Measurements from ENCODE around the gene GNG12. TPM values are rescaled to one million over a fixed set of nuclear protein-coding genes. Genes with fewer than 3 reads are reported as not detected.

GNG12 gene
- total RNA-seq, 1 donor from 2014 or later = 18.5 TPM

GRCh38 chr1:67811781-67812180, 21.5 kb downstream of the GNG12 start:
- H3K36me3 Mint-ChIP-seq (ENCODE audit: low read depth) = peaks cover 10% of the 10 kb centered on the region
- H3K4me3 Mint-ChIP-seq = no peak overlapping the region
- no peaks in the 10 kb centered on the region for H3K4me1 Mint-ChIP-seq
- no peak for TF ChIP-seq CTCF (conservative IDR thresholded peaks at IDR 0.05)
- no peak overlapping the region for H3K27ac Mint-ChIP-seq (ENCODE audit: unreplicated experiment)
- DNase-seq (ENCODE audit: low read depth, low spot score) = no peak
- peaks cover 6% of the 10 kb centered on the region for H3K9me3 Mint-ChIP-seq
- H3K27me3 Mint-ChIP-seq (ENCODE audit: low read depth) = no peaks in the 10 kb centered on the region

- Mint-ChIP-seq H3K9me3 (peaks cover 9% of the 10 kb centered on the region), H3K4me1 (no peaks in the 10 kb centered on the region), H3K27me3 (ENCODE audit: low read depth) (no peaks in the 10 kb centered on the region), H3K27ac (ENCODE audit: unreplicated experiment) (no peak overlapping the region), H3K36me3 (ENCODE audit: low read depth) (peaks cover 7% of the 10 kb centered on the region), H3K4me3 (no peak overlapping the region)
- no peak for TF ChIP-seq CTCF (conservative IDR thresholded peaks at IDR 0.05)
- DNase-seq (ENCODE audit: low read depth, low spot score) = no peak
These were observed 23.4 kb downstream of the GNG12 start for GRCh38 chr1:67809887-67810286.

- no peak overlapping the region for H3K4me3 Mint-ChIP-seq
- TF ChIP-seq CTCF (conservative IDR thresholded peaks at IDR 0.05) = no peak
- H3K36me3 Mint-ChIP-seq (ENCODE audit: low read depth) = peaks cover 7% of the 10 kb centered on the region
- DNase-seq (ENCODE audit: low read depth, low spot score) = no peak
- no peaks in the 10 kb centered on the region for H3K27me3 Mint-ChIP-seq (ENCODE audit: low read depth)
- H3K27ac Mint-ChIP-seq (ENCODE audit: unreplicated experiment) = no peak overlapping the region
- H3K9me3 Mint-ChIP-seq = peaks cover 9% of the 10 kb centered on the region
- peaks cover 10% of the 10 kb centered on the region for H3K4me1 Mint-ChIP-seq
These were observed 26.0 kb downstream of the GNG12 start for GRCh38 chr1:67807282-67807681.

- no peak for TF ChIP-seq CTCF (conservative IDR thresholded peaks at IDR 0.05)
- H3K27ac Mint-ChIP-seq (ENCODE audit: unreplicated experiment) = no peak overlapping the region
- no peak overlapping the region for H3K4me3 Mint-ChIP-seq
- no peaks in the 10 kb centered on the region for H3K27me3 Mint-ChIP-seq (ENCODE audit: low read depth)
- H3K36me3 Mint-ChIP-seq (ENCODE audit: low read depth) = peaks cover 7% of the 10 kb centered on the region
- no peak for DNase-seq (ENCODE audit: low read depth, low spot score)
- peaks cover 9% of the 10 kb centered on the region for H3K9me3 Mint-ChIP-seq
- H3K4me1 Mint-ChIP-seq = peaks cover 10% of the 10 kb centered on the region
These were observed 28.6 kb downstream of the GNG12 start for GRCh38 chr1:67804710-67805109.

GRCh38 chr1:67803380-67804279, 29.6 kb downstream of the GNG12 start:
- Mint-ChIP-seq H3K4me3 (no peak overlapping the region), H3K9me3 (peaks cover 6% of the 10 kb centered on the region), H3K27ac (ENCODE audit: unreplicated experiment) (no peak overlapping the region)

More at GRCh38 chr1:67803380-67804279, 29.6 kb downstream of the GNG12 start:
- no peak for DNase-seq (ENCODE audit: low read depth, low spot score)
- Mint-ChIP-seq H3K4me1 (peaks cover 10% of the 10 kb centered on the region), H3K36me3 (ENCODE audit: low read depth) (peaks cover 7% of the 10 kb centered on the region), H3K27me3 (ENCODE audit: low read depth) (no peaks in the 10 kb centered on the region)
- no peak for TF ChIP-seq CTCF (conservative IDR thresholded peaks at IDR 0.05)

Measured in neural crest cell (in vitro differentiated cells).